HL-60 (cell line): ENCODE data around the gene TMEM235.

Experiments
- CTCF ChIP-seq: IDR thresholded peaks from one replicate; pipeline ENCODE4 v1.5.1; 2011; ENCODE audit warnings: low read length, control low read depth, inconsistent platforms; ENCODE audit not compliant: insufficient read depth
- POLR2AphosphoS5 ChIP-seq: IDR thresholded peaks from 2 replicates; pipeline ENCODE4 v1.6.1; 2012; ENCODE audit warnings: low read depth

- no peak for TF ChIP-seq CTCF
- TF ChIP-seq POLR2AphosphoS5 = no peak
Measured at GRCh38 chr17:78268951-78269905, 37.8 kb downstream of the TMEM235 start.
